ENCODE results near the gene MRPS26. TPM values are rescaled to one million over a fixed set of nuclear protein-coding genes. Genes with fewer than 3 reads are reported as not detected.

The MRPS26 gene
- total RNA-seq, 1 donor from 2014 or later = 31.0 TPM

DNA sequence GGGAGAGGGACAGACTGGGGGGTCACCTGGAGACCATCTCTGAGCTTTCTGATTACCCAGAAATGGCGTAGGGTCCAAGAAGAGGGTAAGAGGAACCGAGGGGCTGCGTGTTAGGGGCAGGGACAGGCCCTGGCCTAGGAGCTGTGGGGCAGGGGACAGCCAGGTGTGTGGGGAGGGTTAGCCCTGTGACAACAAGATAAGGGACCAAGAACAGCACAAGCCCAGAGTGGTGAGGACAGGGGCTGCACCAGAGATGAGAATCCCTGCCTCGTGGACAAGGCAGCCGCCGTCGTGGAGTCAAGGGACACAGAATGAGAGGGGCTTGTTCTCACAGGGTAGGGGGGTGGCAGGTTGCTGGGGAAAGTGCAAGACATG, 39.1 kb downstream of the MRPS26 start:
- no peak overlapping the region for H3K27ac Mint-ChIP-seq (ENCODE audit: unreplicated experiment)
- no peak overlapping the region for H3K4me3 Mint-ChIP-seq (ENCODE audit: unreplicated experiment)
- no peaks in the 10 kb centered on the region for H3K9me3 Mint-ChIP-seq (ENCODE audit: low read depth)
- no peaks in the 10 kb centered on the region for H3K4me1 Mint-ChIP-seq (ENCODE audit: low read depth)
- H3K36me3 Mint-ChIP-seq (ENCODE audit: low read depth) = no peaks in the 10 kb centered on the region
- peaks cover 40% of the 10 kb centered on the region for H3K27me3 Mint-ChIP-seq (ENCODE audit: low read depth)
- DNase-seq (ENCODE audit: low spot score) = peak; percentile 62
- TF ChIP-seq, protein P1, sequence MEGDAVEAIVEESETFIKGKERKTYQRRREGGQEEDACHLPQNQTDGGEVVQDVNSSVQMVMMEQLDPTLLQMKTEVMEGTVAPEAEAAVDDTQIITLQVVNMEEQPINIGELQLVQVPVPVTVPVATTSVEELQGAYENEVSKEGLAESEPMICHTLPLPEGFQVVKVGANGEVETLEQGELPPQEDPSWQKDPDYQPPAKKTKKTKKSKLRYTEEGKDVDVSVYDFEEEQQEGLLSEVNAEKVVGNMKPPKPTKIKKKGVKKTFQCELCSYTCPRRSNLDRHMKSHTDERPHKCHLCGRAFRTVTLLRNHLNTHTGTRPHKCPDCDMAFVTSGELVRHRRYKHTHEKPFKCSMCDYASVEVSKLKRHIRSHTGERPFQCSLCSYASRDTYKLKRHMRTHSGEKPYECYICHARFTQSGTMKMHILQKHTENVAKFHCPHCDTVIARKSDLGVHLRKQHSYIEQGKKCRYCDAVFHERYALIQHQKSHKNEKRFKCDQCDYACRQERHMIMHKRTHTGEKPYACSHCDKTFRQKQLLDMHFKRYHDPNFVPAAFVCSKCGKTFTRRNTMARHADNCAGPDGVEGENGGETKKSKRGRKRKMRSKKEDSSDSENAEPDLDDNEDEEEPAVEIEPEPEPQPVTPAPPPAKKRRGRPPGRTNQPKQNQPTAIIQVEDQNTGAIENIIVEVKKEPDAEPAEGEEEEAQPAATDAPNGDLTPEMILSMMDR (IDR thresholded peaks at IDR 0.05) = no peak

DNA sequence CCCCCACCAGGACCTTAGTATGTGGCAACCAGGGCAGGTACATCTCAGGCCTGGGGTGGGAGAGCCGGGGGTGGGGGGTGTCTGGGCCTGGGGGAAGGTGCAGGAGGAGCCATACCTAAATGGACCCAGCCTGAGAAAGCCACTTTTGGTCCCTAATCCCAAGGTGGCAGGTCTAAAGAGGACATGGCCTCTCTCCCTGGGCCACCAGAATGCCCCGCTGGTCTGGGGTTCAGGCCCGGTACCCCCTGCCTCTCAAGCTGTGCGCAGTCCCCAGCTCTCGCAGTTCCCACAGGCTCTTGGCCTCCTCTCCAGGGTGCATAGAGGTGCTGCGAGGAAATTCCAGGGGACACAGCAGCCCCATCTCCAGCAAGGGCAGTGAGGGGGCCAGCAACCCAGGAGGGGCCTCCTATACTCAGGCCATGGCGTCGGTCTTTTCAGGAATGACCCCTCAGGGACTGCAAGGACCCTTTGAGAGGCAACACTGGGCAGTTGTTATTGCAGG, 39.8 kb downstream of the MRPS26 start:
- peaks cover 43% of the 10 kb centered on the region for H3K27me3 Mint-ChIP-seq (ENCODE audit: low read depth)

DNA sequence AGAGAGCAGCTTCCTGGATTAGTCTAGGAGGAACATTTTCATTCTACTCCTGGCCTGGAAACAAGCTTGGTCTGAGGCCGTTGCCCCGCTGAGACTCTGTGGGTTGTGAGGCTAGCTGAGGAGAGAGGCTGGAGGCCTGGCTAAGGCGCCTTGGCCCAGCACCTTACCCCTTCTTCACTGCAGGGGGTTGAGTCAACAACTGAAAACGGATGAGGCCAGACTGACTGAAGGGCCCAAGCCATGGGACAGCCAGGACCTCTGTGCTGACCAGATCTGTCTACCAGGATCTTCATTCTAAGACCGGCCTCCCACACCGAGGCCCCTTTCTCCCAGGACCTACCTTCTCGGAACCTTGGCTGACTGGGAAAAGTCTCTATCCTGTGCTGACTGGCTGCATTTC, 42.2 kb downstream of the MRPS26 start:
- H3K4me1 Mint-ChIP-seq (ENCODE audit: low read depth) = peaks cover 3% of the 10 kb centered on the region
- no peaks in the 10 kb centered on the region for H3K9me3 Mint-ChIP-seq (ENCODE audit: low read depth)
- no peaks in the 10 kb centered on the region for H3K36me3 Mint-ChIP-seq (ENCODE audit: low read depth)
- no peak overlapping the region for H3K4me3 Mint-ChIP-seq (ENCODE audit: unreplicated experiment)
- H3K27ac Mint-ChIP-seq (ENCODE audit: unreplicated experiment) = no peak overlapping the region
- TF ChIP-seq, protein P1 (IDR thresholded peaks at IDR 0.05) = no peak
- H3K27me3 Mint-ChIP-seq (ENCODE audit: low read depth) = peaks cover 34% of the 10 kb centered on the region
- DNase-seq (ENCODE audit: low spot score) = no peak

More for the DNA sequence above, 39.8 kb downstream of the MRPS26 start:
- Mint-ChIP-seq H3K9me3 (ENCODE audit: low read depth) (no peaks in the 10 kb centered on the region), H3K4me3 (ENCODE audit: unreplicated experiment) (no peak overlapping the region), H3K27ac (ENCODE audit: unreplicated experiment) (no peak overlapping the region), H3K4me1 (ENCODE audit: low read depth) (no peaks in the 10 kb centered on the region), H3K36me3 (ENCODE audit: low read depth) (no peaks in the 10 kb centered on the region)
- DNase-seq (ENCODE audit: low spot score) = peak; percentile 84
- TF ChIP-seq, protein P1 (IDR thresholded peaks at IDR 0.05) = no peak

DNA sequence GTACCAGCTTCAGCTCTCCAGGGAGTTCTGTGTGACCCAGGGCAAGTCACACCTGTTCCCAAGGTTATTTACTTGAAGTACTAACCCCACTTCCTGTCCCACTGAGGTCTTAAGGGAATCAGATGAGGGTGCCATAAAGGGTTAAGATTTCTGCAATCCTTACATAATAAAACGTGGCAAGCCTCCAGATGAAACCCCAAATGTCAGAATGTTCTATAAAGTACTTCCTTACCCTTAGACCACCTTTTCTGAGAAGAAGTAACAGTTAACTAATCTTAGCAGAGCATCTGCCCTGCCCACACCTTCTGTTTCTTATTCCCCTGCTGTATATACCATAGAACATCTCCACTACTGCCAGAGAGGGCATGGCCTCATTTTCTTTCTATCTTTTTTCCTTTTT, 44.7 kb downstream of the MRPS26 start:
- Mint-ChIP-seq H3K36me3 (ENCODE audit: low read depth) (no peaks in the 10 kb centered on the region), H3K27me3 (ENCODE audit: low read depth) (peaks cover 22% of the 10 kb centered on the region), H3K4me3 (ENCODE audit: unreplicated experiment) (no peak overlapping the region), H3K27ac (ENCODE audit: unreplicated experiment) (no peak overlapping the region), H3K4me1 (ENCODE audit: low read depth) (peaks cover 3% of the 10 kb centered on the region), H3K9me3 (ENCODE audit: low read depth) (no peaks in the 10 kb centered on the region)
- TF ChIP-seq, protein P1 (IDR thresholded peaks at IDR 0.05) = no peak
- no peak for DNase-seq (ENCODE audit: low spot score)

DNA sequence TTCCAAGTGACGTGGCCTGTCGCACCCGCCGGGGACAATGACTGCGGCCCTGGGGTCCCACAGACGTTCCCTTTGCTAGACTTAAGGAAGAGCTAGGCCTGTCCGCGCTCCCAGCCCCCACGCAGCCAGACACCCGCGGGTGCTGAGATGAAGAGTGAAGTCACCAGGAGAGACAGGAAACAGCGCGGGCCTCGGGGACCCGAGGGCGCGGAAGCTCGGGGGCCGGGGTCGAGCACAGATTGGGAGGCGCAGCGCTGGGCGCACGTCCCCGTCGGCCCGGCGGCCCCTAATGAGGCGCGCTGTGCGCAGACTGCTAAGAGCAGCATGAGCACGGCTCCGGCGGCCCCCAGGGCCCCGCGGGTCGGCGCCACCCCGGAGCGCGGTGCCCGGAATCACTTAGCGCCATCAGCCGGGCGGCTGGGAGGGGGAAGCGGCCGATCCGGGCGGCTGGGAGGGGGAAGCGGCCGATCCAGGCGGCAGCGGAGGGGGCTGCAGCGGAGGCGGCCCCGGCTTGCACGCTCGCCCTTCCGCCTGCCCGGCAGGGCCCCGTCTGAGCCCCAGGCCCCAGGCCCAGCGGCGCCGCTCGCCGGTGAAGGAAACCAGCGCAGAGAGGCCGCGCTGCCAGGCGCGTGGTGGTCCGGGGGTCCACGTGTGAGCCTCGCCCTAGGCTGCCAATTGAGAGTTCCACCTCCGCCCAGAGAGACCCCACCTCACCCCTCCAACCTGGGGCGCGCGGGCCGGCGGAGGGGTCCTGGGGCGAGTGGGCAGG, 46.9 kb downstream of the MRPS26 start:
- Mint-ChIP-seq H3K4me1 (ENCODE audit: low read depth) (peaks cover 3% of the 10 kb centered on the region), H3K27ac (ENCODE audit: unreplicated experiment) (peak overlapping the region; percentile 22), H3K27me3 (ENCODE audit: low read depth) (peaks cover 22% of the 10 kb centered on the region), H3K9me3 (ENCODE audit: low read depth) (no peaks in the 10 kb centered on the region), H3K4me3 (ENCODE audit: unreplicated experiment) (peak overlapping the region; percentile 73), H3K36me3 (ENCODE audit: low read depth) (no peaks in the 10 kb centered on the region)
- DNase-seq (ENCODE audit: low spot score) = no peak
- TF ChIP-seq, protein P1 (IDR thresholded peaks at IDR 0.05) = no peak
